Calu3 (cell line): ENCODE results near the gene RPS6KB1. TPM values are rescaled to one million over a fixed set of nuclear protein-coding genes. Genes with fewer than 3 reads are reported as not detected.

Experiments
- Bru-seq: library from RNA; stranded (reverse); fragments of 400-500 nt; gene quantifications from one replicate; lab custom pipeline; 2021; lab: Mats Ljungman, UMichigan
- BruChase-seq, 2 experiments: library from RNA; stranded (reverse); fragments of 400-500 nt; gene quantifications; one replicate each; lab custom pipeline; 2021; lab: Mats Ljungman, UMichigan
- BruUV-seq: library from RNA; stranded (reverse); fragments of 400-500 nt; replicated peaks from 2 replicates; lab custom pipeline; 2021; lab: Mats Ljungman, UMichigan
- CTCF ChIA-PET: fragments of 300-600 bp; sonication (Branson Sonifier 250); formaldehyde crosslinking; loops from one replicate; lab custom pipeline; 2022; ENCODE audit warnings: antibody characterized with exemption; lab: Charles Lee
- DNase-seq: peaks from one replicate; pipeline ENCODE4 v3.0.0; 2022
- H3K27ac Mint-ChIP-seq: one replicate; pipeline ENCODE4 v1.8.0; 2022; ENCODE audit warnings: mixed read lengths; ENCODE audit not compliant: unreplicated experiment
- H3K27me3 Mint-ChIP-seq: one replicate; pipeline ENCODE4 v1.8.0; 2022; ENCODE audit warnings: mixed read lengths; ENCODE audit not compliant: unreplicated experiment
- H3K36me3 Mint-ChIP-seq: one replicate; pipeline ENCODE4 v1.8.0; 2022; ENCODE audit warnings: mild to moderate bottlenecking, moderate library complexity, mixed read lengths; ENCODE audit not compliant: insufficient read depth, unreplicated experiment
- H3K4me1 Mint-ChIP-seq: one replicate; pipeline ENCODE4 v1.8.0; 2022; ENCODE audit warnings: mild to moderate bottlenecking, low read depth, mixed read lengths; ENCODE audit not compliant: unreplicated experiment
- H3K4me3 Mint-ChIP-seq: one replicate; pipeline ENCODE4 v1.8.0; 2022; ENCODE audit warnings: mild to moderate bottlenecking, low read depth, moderate library complexity, mixed read lengths; ENCODE audit not compliant: unreplicated experiment
- H3K9me3 Mint-ChIP-seq: one replicate; pipeline ENCODE4 v1.8.0; 2022; ENCODE audit warnings: low read depth, mixed read lengths; ENCODE audit not compliant: unreplicated experiment
- CTCF ChIP-seq: fragments of 200-600 bp; IDR thresholded peaks from one replicate; pipeline ENCODE4 v1.8.0; 2022; ENCODE audit warnings: antibody characterized with exemption; ENCODE audit not compliant: unreplicated experiment
- intact Hi-C: fragments of 100-400 bp; cut with micrococcal nuclease; formaldehyde crosslinking; loops from one replicate; pipeline ENCODE4 v1.10.0; 2022; ENCODE audit not compliant: unreplicated experiment
- long read RNA-seq: library from polyadenylated mRNA; stranded (forward); transcript quantifications from one replicate; pipeline ENCODE4 v2.0.0, GENCODE V29; 2022
- total RNA-seq: library from RNA; stranded (reverse); gene quantifications from 2 replicates; pipeline ENCODE4 v1.2.3, GENCODE V29; 2022

Gene RPS6KB1
- total RNA-seq (29.9 and 34.5 TPM in 2 replicates), Bru-seq, nascent RNA (percentile 78 among the genes with signal in this experiment), BruChase-seq, experiment 1, labeled RNA remaining after a 6-hour chase (percentile 77 among the genes with signal in this experiment), BruChase-seq, experiment 2, labeled RNA remaining after a 2-hour chase (percentile 82 among the genes with signal in this experiment)
- long read RNA-seq, full-length matches to known transcripts: 11 of 16 reads
- long read RNA-seq, partial matches to known transcripts: 1 of 16 reads
- long read RNA-seq, other reads (novel, unspliced or antisense): 4 of 16 reads

GRCh38 chr17:59892924-59893675, at the start of gene RPS6KB1, which contains the start of gene TUBD1:
TSS of gene RPS6KB1 (plus strand) at chr17:59893121. CDS start at chr17:59893185, 64 bp downstream.
TSS of gene TUBD1 (minus strand) at chr17:59892943. CDS start at chr17:59891002, 1,941 bp downstream.
- peak within 1 kb of the TSS; percentile 73 for H3K27ac Mint-ChIP-seq
- CTCF ChIA-PET: interaction anchor here (0.5 kb wide), 1 partner anchor 741 kb away, joined by 3 read pairs; no protein-coding TSS in a partner anchor

DNA sequence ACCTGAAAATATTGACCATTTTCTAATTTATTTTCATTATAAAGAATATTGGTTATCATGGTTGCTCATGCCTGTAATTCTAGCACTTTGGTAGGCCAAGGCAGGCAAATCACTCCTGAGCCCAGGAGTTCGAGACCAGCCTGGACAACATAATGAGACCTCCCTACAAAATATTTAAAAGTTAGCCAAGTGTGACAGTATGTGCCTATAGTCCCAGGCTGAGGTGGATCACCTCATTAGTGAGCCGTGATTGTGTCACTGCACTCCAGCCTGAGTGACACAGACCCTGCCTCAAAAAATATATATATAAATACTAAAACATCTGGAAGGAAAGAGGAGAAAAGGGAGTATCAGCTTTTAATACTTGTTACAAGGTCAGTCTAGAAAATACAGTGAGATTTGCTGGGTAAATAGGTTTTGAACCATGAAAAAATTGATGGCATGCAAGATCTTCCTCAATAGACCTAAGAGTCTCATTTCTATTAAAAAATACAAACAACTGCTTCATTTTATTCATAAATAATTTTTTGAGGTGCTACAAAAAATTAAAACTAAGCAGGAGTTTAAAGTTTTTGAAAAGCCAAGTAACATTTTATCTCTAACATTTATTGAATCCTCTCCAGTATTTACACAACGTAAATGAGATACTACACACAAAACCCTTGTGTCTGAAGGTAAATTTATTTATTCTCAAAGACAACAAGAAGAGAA, 47.9 kb upstream of the RPS6KB1 start:
- CTCF ChIA-PET: interaction anchor here (0.8 to 2.0 kb wide), 4 partner anchors 8 to 91 kb away, joined by 3 to 7 read pairs (median 6); no protein-coding TSS in a partner anchor
- H3K27me3 Mint-ChIP-seq: no peaks in the 10 kb centered on the region
- DNase-seq: no peak
- no TSS peak for BruUV-seq
- H3K36me3 Mint-ChIP-seq: peaks cover 97% of the 10 kb centered on the region
- intact Hi-C loops: no loop called here
- peaks cover 22% of the 10 kb centered on the region for H3K4me1 Mint-ChIP-seq
- peak overlapping the region; percentile 46 for H3K4me3 Mint-ChIP-seq
- H3K27ac Mint-ChIP-seq: peak overlapping the region; percentile 100
- no peak for TF ChIP-seq CTCF
- no peaks in the 10 kb centered on the region for H3K9me3 Mint-ChIP-seq

More at GRCh38 chr17:59892924-59893675, at the start of gene RPS6KB1, which contains the start of gene TUBD1:
- Mint-ChIP-seq H3K9me3 (no peaks in the 10 kb centered on the region), H3K4me3 (peak within 1 kb of the TSS; percentile 97), H3K27me3 (no peaks in the 10 kb centered on the region), H3K4me1 (peaks cover 24% of the 10 kb centered on the region), H3K36me3 (peaks cover 44% of the 10 kb centered on the region)
- no TSS peak for BruUV-seq
- DNase-seq: peak; percentile 89
- TF ChIP-seq CTCF: no peak
- intact Hi-C loops: no loop called here

DNA sequence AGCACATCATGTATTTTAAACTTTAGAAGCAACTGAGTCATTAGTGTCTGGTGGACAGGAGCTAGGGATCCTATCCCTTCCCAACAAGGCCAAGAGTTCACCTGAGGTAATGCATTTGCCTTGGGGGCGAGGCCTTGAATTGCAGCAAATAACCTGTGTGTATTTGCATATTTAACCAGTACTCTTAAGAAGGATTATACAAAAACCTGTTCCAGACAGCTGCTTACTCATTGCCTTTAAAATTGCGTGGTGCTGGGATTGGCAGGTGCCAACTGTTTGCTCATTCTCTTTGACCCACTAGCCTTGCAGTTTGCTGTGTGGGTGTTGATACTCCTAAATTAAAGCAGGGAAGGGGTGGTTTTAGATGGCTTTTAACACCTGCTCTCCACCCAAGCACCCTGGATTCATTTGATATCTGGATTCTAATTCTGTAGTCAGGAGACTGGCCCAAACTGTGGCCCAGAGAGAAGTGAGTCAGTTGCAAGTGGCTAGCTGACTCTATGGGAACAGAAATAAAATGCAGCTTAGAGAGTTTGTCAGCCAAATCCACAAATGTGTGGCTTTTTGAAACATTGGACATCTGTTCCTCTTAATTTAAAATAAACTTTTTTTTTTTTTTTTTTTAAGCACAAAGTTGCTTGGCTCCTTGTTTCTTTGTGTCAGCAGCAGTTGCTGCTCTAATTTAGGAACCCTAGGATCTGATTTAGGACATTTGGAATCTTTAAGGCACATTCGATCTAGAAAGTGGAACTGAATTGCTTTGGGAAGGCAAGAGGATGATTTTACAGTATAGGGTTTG, 47.1 kb upstream of the RPS6KB1 start:
- Mint-ChIP-seq H3K4me3 (peak overlapping the region; percentile 46), H3K4me1 (peaks cover 29% of the 10 kb centered on the region), H3K36me3 (peaks cover 95% of the 10 kb centered on the region), H3K27me3 (no peaks in the 10 kb centered on the region), H3K9me3 (no peaks in the 10 kb centered on the region), H3K27ac (peak overlapping the region; percentile 100)
- DNase-seq: peak; percentile 77
- TF ChIP-seq CTCF: no peak
- intact Hi-C loops: loop anchor here (1.0 kb wide), 1 partner anchor 12 kb away; no protein-coding TSS in a partner anchor
- CTCF ChIA-PET: interaction anchor here (0.8 to 2.0 kb wide), 3 partner anchors 13 to 92 kb away, joined by 3 to 7 read pairs (median 6); no protein-coding TSS in a partner anchor
- BruUV-seq: TSS peak; percentile 15
